Dendritic cell treated with granulocyte-macrophage colony-stimulating factor and Interleukin-4, amounts not matched to agents 40 ng/mL and 50 ng/mL, for 4 days (primary cell): ENCODE measurements around the gene WDR44.
"Not testable (repeated sequence)": the region's sequence is repeated elsewhere in the genome, so short reads cannot be mapped to it uniquely, and the experiment has no call there.

Experiments used
- H3K27ac Mint-ChIP-seq: one replicate; pipeline ENCODE4 v1.8.0; 2022; ENCODE audit warnings: mild to moderate bottlenecking, mixed read lengths
- H3K27me3 Mint-ChIP-seq: one replicate; pipeline ENCODE4 v1.8.0; 2022; ENCODE audit warnings: mild to moderate bottlenecking, mixed read lengths
- H3K36me3 Mint-ChIP-seq: one replicate; pipeline ENCODE4 v1.8.0; 2022; ENCODE audit warnings: low read depth, mixed read lengths
- H3K4me1 Mint-ChIP-seq: one replicate; pipeline ENCODE4 v1.8.0; 2022; ENCODE audit warnings: low read depth, mixed read lengths
- H3K4me3 Mint-ChIP-seq: one replicate; pipeline ENCODE4 v1.8.0; 2022; ENCODE audit warnings: mild to moderate bottlenecking, moderate library complexity, mixed read lengths
- H3K9me3 Mint-ChIP-seq: one replicate; pipeline ENCODE4 v1.8.0; 2022; ENCODE audit warnings: mixed read lengths
- intact Hi-C: fragments of 100-400 bp; cut with micrococcal nuclease; formaldehyde crosslinking; loops from one replicate; pipeline ENCODE4 v1.15.0; 2022

WDR44 gene

GRCh38 chrX:118392716-118393115 lies 46.8 kb downstream of the WDR44 start:
- peaks cover 41% of the 10 kb centered on the region for H3K36me3 Mint-ChIP-seq
- no peaks in the 10 kb centered on the region for H3K9me3 Mint-ChIP-seq
- no peak overlapping the region for H3K27ac Mint-ChIP-seq
- intact Hi-C loops, result no loop called here
- H3K4me1 Mint-ChIP-seq, result no peaks in the 10 kb centered on the region
- H3K4me3 Mint-ChIP-seq, result no peak overlapping the region
- H3K27me3 Mint-ChIP-seq, result no peaks in the 10 kb centered on the region

GRCh38 chrX:118396113-118396512 lies 50.2 kb downstream of the WDR44 start:
- H3K36me3 Mint-ChIP-seq, result peaks cover 44% of the 10 kb centered on the region

GRCh38 chrX:118418811-118419251 lies 72.9 kb downstream of the WDR44 start:
- intact Hi-C loops, result no loop called here
- Mint-ChIP-seq H3K4me3 (no peak overlapping the region), H3K9me3 (no peaks in the 10 kb centered on the region), H3K27me3 (no peaks in the 10 kb centered on the region), H3K27ac (no peak overlapping the region), H3K4me1 (peaks cover 5% of the 10 kb centered on the region), H3K36me3 (peaks cover 70% of the 10 kb centered on the region)

More at GRCh38 chrX:118396113-118396512, 50.2 kb downstream of the WDR44 start:
- intact Hi-C loops, result no loop called here
- Mint-ChIP-seq H3K4me1 (no peaks in the 10 kb centered on the region), H3K9me3 (no peaks in the 10 kb centered on the region), H3K27me3 (no peaks in the 10 kb centered on the region), H3K27ac (no peak overlapping the region), H3K4me3 (no peak overlapping the region)

- no peak overlapping the region for H3K4me3 Mint-ChIP-seq
- H3K4me1 Mint-ChIP-seq, result peaks cover 5% of the 10 kb centered on the region
- H3K9me3 Mint-ChIP-seq, result no peaks in the 10 kb centered on the region
- H3K36me3 Mint-ChIP-seq, result peaks cover 67% of the 10 kb centered on the region
- no peak overlapping the region for H3K27ac Mint-ChIP-seq
- H3K27me3 Mint-ChIP-seq, result no peaks in the 10 kb centered on the region
- intact Hi-C loops, result no loop called here
Observed at GRCh38 chrX:118420462-118420861, 74.6 kb downstream of the WDR44 start.

- Mint-ChIP-seq H3K9me3 (no peaks in the 10 kb centered on the region), H3K4me3 (no peak overlapping the region), H3K4me1 (peaks cover 5% of the 10 kb centered on the region), H3K27ac (no peak overlapping the region), H3K27me3 (no peaks in the 10 kb centered on the region), H3K36me3 (peaks cover 52% of the 10 kb centered on the region)
- intact Hi-C loops, result no loop called here
Observed at GRCh38 chrX:118423558-118423957, 77.7 kb downstream of the WDR44 start.

GRCh38 chrX:118432799-118433198 lies 86.9 kb downstream of the WDR44 start:
- Mint-ChIP-seq H3K4me3 (no peak overlapping the region), H3K36me3 (peaks cover 58% of the 10 kb centered on the region), H3K27me3 (no peaks in the 10 kb centered on the region), H3K27ac (no peak overlapping the region), H3K4me1 (no peaks in the 10 kb centered on the region), H3K9me3 (no peaks in the 10 kb centered on the region)
- intact Hi-C loops, result no loop called here

GRCh38 chrX:118437283-118437682 lies 91.4 kb downstream of the WDR44 start:
- Mint-ChIP-seq H3K27me3 (no peaks in the 10 kb centered on the region), H3K4me1 (no peaks in the 10 kb centered on the region), H3K9me3 (no peaks in the 10 kb centered on the region), H3K36me3 (peaks cover 63% of the 10 kb centered on the region), H3K27ac (no peak overlapping the region), H3K4me3 (no peak overlapping the region)
- intact Hi-C loops, result no loop called here

- Mint-ChIP-seq H3K36me3 (peaks cover 56% of the 10 kb centered on the region), H3K27me3 (no peaks in the 10 kb centered on the region), H3K4me1 (no peaks in the 10 kb centered on the region), H3K4me3 (no peak overlapping the region), H3K9me3 (no peaks in the 10 kb centered on the region), H3K27ac (no peak overlapping the region)
- intact Hi-C loops, result no loop called here
Observed at GRCh38 chrX:118448273-118448783, 102.4 kb downstream of the WDR44 start.

- Mint-ChIP-seq H3K4me1 (no peaks in the 10 kb centered on the region), H3K27me3 (no peaks in the 10 kb centered on the region), H3K4me3 (no peak overlapping the region), H3K36me3 (peaks cover 25% of the 10 kb centered on the region), H3K9me3 (no peaks in the 10 kb centered on the region), H3K27ac (no peak overlapping the region)
- intact Hi-C loops, result loop anchor here (5.0 to 10.0 kb wide), 2 partner anchors 120 to 147 kb away; no protein-coding TSS in a partner anchor
Observed at GRCh38 chrX:118455013-118455412, 109.1 kb downstream of the WDR44 start.

GRCh38 chrX:118459494-118459893 lies 113.6 kb downstream of the WDR44 start:
- H3K4me1 Mint-ChIP-seq, result peaks cover 4% of the 10 kb centered on the region
- intact Hi-C loops, result loop anchor here (5.0 to 10.0 kb wide), 2 partner anchors 115 to 143 kb away; no protein-coding TSS in a partner anchor
- H3K36me3 Mint-ChIP-seq, result no peaks in the 10 kb centered on the region

GRCh38 chrX:118464501-118464900 lies 118.6 kb downstream of the WDR44 start:
- intact Hi-C loops, result no loop called here
- peaks cover 8% of the 10 kb centered on the region for H3K4me1 Mint-ChIP-seq

More at GRCh38 chrX:118459494-118459893, 113.6 kb downstream of the WDR44 start:
- Mint-ChIP-seq H3K27me3 (no peaks in the 10 kb centered on the region), H3K9me3 (no peaks in the 10 kb centered on the region), H3K4me3 (no peak overlapping the region), H3K27ac (no peak overlapping the region)

GRCh38 chrX:118468122-118468521 lies 122.2 kb downstream of the WDR44 start:
- Mint-ChIP-seq H3K4me3 (no peak overlapping the region), H3K4me1 (peaks cover 14% of the 10 kb centered on the region), H3K27me3 (no peaks in the 10 kb centered on the region), H3K9me3 (no peaks in the 10 kb centered on the region), H3K27ac (no peak overlapping the region), H3K36me3 (no peaks in the 10 kb centered on the region)
- intact Hi-C loops, result no loop called here

More at GRCh38 chrX:118464501-118464900, 118.6 kb downstream of the WDR44 start:
- Mint-ChIP-seq H3K27me3 (no peaks in the 10 kb centered on the region), H3K36me3 (no peaks in the 10 kb centered on the region), H3K9me3 (no peaks in the 10 kb centered on the region), H3K4me3 (no peak overlapping the region), H3K27ac (no peak overlapping the region)

GRCh38 chrX:118470721-118471347 lies 124.9 kb downstream of the WDR44 start:
- H3K4me1 Mint-ChIP-seq, intact Hi-C loops, H3K27me3 Mint-ChIP-seq, H3K4me3 Mint-ChIP-seq, H3K27ac Mint-ChIP-seq, H3K9me3 Mint-ChIP-seq, H3K36me3 Mint-ChIP-seq: not testable (repeated sequence)

- intact Hi-C loops, result no loop called here
- no peaks in the 10 kb centered on the region for H3K9me3 Mint-ChIP-seq
- no peak overlapping the region for H3K27ac Mint-ChIP-seq
- no peaks in the 10 kb centered on the region for H3K36me3 Mint-ChIP-seq
- peaks cover 6% of the 10 kb centered on the region for H3K4me1 Mint-ChIP-seq
- no peak overlapping the region for H3K4me3 Mint-ChIP-seq
- H3K27me3 Mint-ChIP-seq, result no peaks in the 10 kb centered on the region
Observed at GRCh38 chrX:118474586-118474985, 128.7 kb downstream of the WDR44 start.

GRCh38 chrX:118475903-118476302 lies 130.0 kb downstream of the WDR44 start:
- Mint-ChIP-seq H3K9me3 (no peaks in the 10 kb centered on the region), H3K36me3 (no peaks in the 10 kb centered on the region), H3K4me1 (peaks cover 6% of the 10 kb centered on the region), H3K27me3 (no peaks in the 10 kb centered on the region), H3K4me3 (no peak overlapping the region), H3K27ac (no peak overlapping the region)
- intact Hi-C loops, result no loop called here
